ENCODE measurements around the gene ABHD1. TPM values are rescaled to one million over a fixed set of nuclear protein-coding genes. Genes with fewer than 3 reads are reported as not detected.

The ABHD1 gene
- total RNA-seq, 1 donor from 2014 or later = not detected

GRCh38 chr2:27137322-27137935 is 13.8 kb downstream of the ABHD1 start:
- no peak for DNase-seq (ENCODE audit: low read depth)
- H3K4me3 ChIP-seq (ENCODE audit: low read depth, low read length) = no peak overlapping the region

GRCh38 chr2:27138111-27138510 is 14.5 kb downstream of the ABHD1 start:
- no peak for TF ChIP-seq CTCF (IDR thresholded peaks at IDR 0.05; ENCODE audit: insufficient read depth, low read length, poor library complexity, severe bottlenecking)
- no peaks in the 10 kb centered on the region for H3K36me3 ChIP-seq (ENCODE audit: control insufficient read depth, insufficient read depth, low read length)
- H3K27me3 ChIP-seq (ENCODE audit: control insufficient read depth, insufficient read depth, low read length) = peaks cover 8% of the 10 kb centered on the region
- DNase-seq (ENCODE audit: low read depth) = no peak
- no peak overlapping the region for H3K4me3 ChIP-seq (ENCODE audit: low read depth, low read length)

More at GRCh38 chr2:27137322-27137935, 13.8 kb downstream of the ABHD1 start:
- no peaks in the 10 kb centered on the region for H3K36me3 ChIP-seq (ENCODE audit: control insufficient read depth, insufficient read depth, low read length)
- no peak for TF ChIP-seq CTCF (IDR thresholded peaks at IDR 0.05; ENCODE audit: insufficient read depth, low read length, poor library complexity, severe bottlenecking)
- H3K27me3 ChIP-seq (ENCODE audit: control insufficient read depth, insufficient read depth, low read length) = peaks cover 6% of the 10 kb centered on the region

- no peak for TF ChIP-seq CTCF (IDR thresholded peaks at IDR 0.05; ENCODE audit: insufficient read depth, low read length, poor library complexity, severe bottlenecking)
- H3K4me3 ChIP-seq (ENCODE audit: low read depth, low read length) = no peak within 1 kb of the TSS
- DNase-seq (ENCODE audit: low read depth) = no peak
- peaks cover 10% of the 10 kb centered on the region for H3K27me3 ChIP-seq (ENCODE audit: control insufficient read depth, insufficient read depth, low read length)
- no peaks in the 10 kb centered on the region for H3K36me3 ChIP-seq (ENCODE audit: control insufficient read depth, insufficient read depth, low read length)
These were observed 15.7 kb downstream of the ABHD1 start, which contains the start of gene PRR30 for GRCh38 chr2:27139310-27139709. Gene PRR30 (minus strand): TSS chr2:27139410. CDS start chr2:27138329, 1,081 bp downstream.

- TF ChIP-seq CTCF (IDR thresholded peaks at IDR 0.05; ENCODE audit: insufficient read depth, low read length, poor library complexity, severe bottlenecking) = no peak
- H3K4me3 ChIP-seq (ENCODE audit: low read depth, low read length) = no peak overlapping the region
- no peaks in the 10 kb centered on the region for H3K36me3 ChIP-seq (ENCODE audit: control insufficient read depth, insufficient read depth, low read length)
- DNase-seq (ENCODE audit: low read depth) = no peak
- peaks cover 9% of the 10 kb centered on the region for H3K27me3 ChIP-seq (ENCODE audit: control insufficient read depth, insufficient read depth, low read length)
These were observed 19.7 kb downstream of the ABHD1 start for GRCh38 chr2:27143285-27143684.

- no peaks in the 10 kb centered on the region for H3K36me3 ChIP-seq (ENCODE audit: control insufficient read depth, insufficient read depth, low read length)
- no peak for TF ChIP-seq CTCF (IDR thresholded peaks at IDR 0.05; ENCODE audit: insufficient read depth, low read length, poor library complexity, severe bottlenecking)
- H3K4me3 ChIP-seq (ENCODE audit: low read depth, low read length) = no peak overlapping the region
- no peak for DNase-seq (ENCODE audit: low read depth)
- H3K27me3 ChIP-seq (ENCODE audit: control insufficient read depth, insufficient read depth, low read length) = peaks cover 11% of the 10 kb centered on the region
These were observed 22.1 kb downstream of the ABHD1 start for GRCh38 chr2:27145682-27146081.

- no peak overlapping the region for H3K4me3 ChIP-seq (ENCODE audit: low read depth, low read length)
- no peak for DNase-seq (ENCODE audit: low read depth)
- TF ChIP-seq CTCF (IDR thresholded peaks at IDR 0.05; ENCODE audit: insufficient read depth, low read length, poor library complexity, severe bottlenecking) = no peak
- no peaks in the 10 kb centered on the region for H3K36me3 ChIP-seq (ENCODE audit: control insufficient read depth, insufficient read depth, low read length)
- peaks cover 6% of the 10 kb centered on the region for H3K27me3 ChIP-seq (ENCODE audit: control insufficient read depth, insufficient read depth, low read length)
These were observed 24.3 kb downstream of the ABHD1 start for GRCh38 chr2:27147935-27148334.

All from kidney epithelial cell (primary cell).